Chondrocyte (in vitro differentiated cells): ENCODE results near the gene UBE2G2. TPM values are rescaled to one million over a fixed set of nuclear protein-coding genes. Genes with fewer than 3 reads are reported as not detected.

ENCODE experiments used
- DNase-seq: peaks from one replicate; pipeline ENCODE4 v3.0.0; 2021; ENCODE audit warnings: mixed read lengths, low spot score
- H3K27ac Mint-ChIP-seq: one replicate; pipeline ENCODE4 v1.8.0; 2021; ENCODE audit warnings: mild to moderate bottlenecking, moderate library complexity, mixed read lengths; ENCODE audit not compliant: unreplicated experiment
- H3K27me3 Mint-ChIP-seq: 2 replicates; pipeline ENCODE4 v1.8.0; 2021; ENCODE audit warnings: low read depth, mixed read lengths
- H3K36me3 Mint-ChIP-seq: 2 replicates; pipeline ENCODE4 v1.8.0; 2021; ENCODE audit warnings: low read depth, mixed read lengths
- H3K4me1 Mint-ChIP-seq: 2 replicates; pipeline ENCODE4 v1.8.0; 2021; ENCODE audit warnings: low read depth, mild to moderate bottlenecking, mixed read lengths
- H3K4me3 Mint-ChIP-seq: one replicate; pipeline ENCODE4 v1.8.0; 2021; ENCODE audit warnings: mild to moderate bottlenecking, moderate library complexity, mixed read lengths; ENCODE audit not compliant: unreplicated experiment
- H3K9me3 Mint-ChIP-seq: 2 replicates; pipeline ENCODE4 v1.8.0; 2021; ENCODE audit warnings: low read depth, mixed read lengths
- CTCF ChIP-seq: fragments of 200-600 bp; sonication (generic); IDR thresholded peaks from 2 replicates; pipeline ENCODE4 v1.5.0; 2021; ENCODE audit warnings: antibody characterized with exemption, mild to moderate bottlenecking, moderate library complexity
- total RNA-seq: library from RNA; stranded (reverse); gene quantifications from 3 replicates; pipeline ENCODE4 v1.2.1, GENCODE V29; 2021

The UBE2G2 gene
- total RNA-seq, 1 donor from 2014 or later = 48.5 TPM

GRCh38 chr21:44844256-44844655, 42.6 kb upstream of the UBE2G2 start:
- peak overlapping the region; percentile 25 for H3K4me3 Mint-ChIP-seq
- peaks cover 18% of the 10 kb centered on the region for H3K4me1 Mint-ChIP-seq
- no peak overlapping the region for H3K27ac Mint-ChIP-seq
- no peak for DNase-seq
- no peak for TF ChIP-seq CTCF
- peaks cover 5% of the 10 kb centered on the region for H3K36me3 Mint-ChIP-seq
- H3K27me3 Mint-ChIP-seq = peaks cover 9% of the 10 kb centered on the region
- H3K9me3 Mint-ChIP-seq = no peaks in the 10 kb centered on the region

- H3K27ac Mint-ChIP-seq = no peak overlapping the region
- H3K27me3 Mint-ChIP-seq = peaks cover 9% of the 10 kb centered on the region
- TF ChIP-seq CTCF = no peak
- H3K36me3 Mint-ChIP-seq = no peaks in the 10 kb centered on the region
- H3K4me1 Mint-ChIP-seq = peaks cover 18% of the 10 kb centered on the region
- H3K9me3 Mint-ChIP-seq = no peaks in the 10 kb centered on the region
- H3K4me3 Mint-ChIP-seq = no peak overlapping the region
- DNase-seq = no peak
These were observed 41.3 kb upstream of the UBE2G2 start for GRCh38 chr21:44842721-44843445.

GRCh38 chr21:44842087-44842486, 40.5 kb upstream of the UBE2G2 start:
- Mint-ChIP-seq H3K9me3 (no peaks in the 10 kb centered on the region), H3K4me1 (peaks cover 17% of the 10 kb centered on the region), H3K27me3 (peaks cover 9% of the 10 kb centered on the region), H3K27ac (no peak overlapping the region), H3K4me3 (no peak overlapping the region), H3K36me3 (no peaks in the 10 kb centered on the region)
- TF ChIP-seq CTCF = no peak
- no peak for DNase-seq

- Mint-ChIP-seq H3K9me3 (no peaks in the 10 kb centered on the region), H3K36me3 (no peaks in the 10 kb centered on the region), H3K27me3 (peaks cover 9% of the 10 kb centered on the region), H3K27ac (no peak overlapping the region), H3K4me1 (peaks cover 14% of the 10 kb centered on the region), H3K4me3 (no peak overlapping the region)
- TF ChIP-seq CTCF = no peak
- no peak for DNase-seq
These were observed 39.2 kb upstream of the UBE2G2 start for GRCh38 chr21:44840771-44841170.

GRCh38 chr21:44838951-44839350, 37.3 kb upstream of the UBE2G2 start:
- H3K27me3 Mint-ChIP-seq = peaks cover 7% of the 10 kb centered on the region
- DNase-seq = no peak
- H3K4me1 Mint-ChIP-seq = peaks cover 9% of the 10 kb centered on the region
- H3K36me3 Mint-ChIP-seq = no peaks in the 10 kb centered on the region
- TF ChIP-seq CTCF = no peak
- no peak overlapping the region for H3K4me3 Mint-ChIP-seq
- H3K27ac Mint-ChIP-seq = no peak overlapping the region
- no peaks in the 10 kb centered on the region for H3K9me3 Mint-ChIP-seq
